ENCODE results near the gene USH2A. TPM values are rescaled to one million over a fixed set of nuclear protein-coding genes. Genes with fewer than 3 reads are reported as not detected.
A peak's percentile ranks its signal among the peaks of the same experiment; 100 is the strongest.

The USH2A gene
- total RNA-seq, 1 donor from 2014 or later, result 0.04 TPM

- Mint-ChIP-seq H3K36me3 (no peaks in the 10 kb centered on the region), H3K9me3 (no peaks in the 10 kb centered on the region), H3K4me3 (no peak overlapping the region), H3K27me3 (ENCODE audit: insufficient read depth, low read depth) (peaks cover 3% of the 10 kb centered on the region), H3K4me1 (no peaks in the 10 kb centered on the region), H3K27ac (no peak overlapping the region)
- no peaks in the 10 kb centered on the region for H3F3A ChIP-seq (ENCODE audit: low read depth)
- TF ChIP-seq CTCF (IDR thresholded peaks at IDR 0.05), result no peak
- no peak for TF ChIP-seq EZH2 (IDR thresholded peaks at IDR 0.05)
- TF ChIP-seq EZH2phosphoT487 (IDR thresholded peaks at IDR 0.05), result no peak
- no peak for DNase-seq (ENCODE audit: low spot score)
- no peak overlapping the region for H3K9ac ChIP-seq
- no peaks in the 10 kb centered on the region for H3K36me3 ChIP-seq
- no peaks in the 10 kb centered on the region for H4K20me1 ChIP-seq (ENCODE audit: low read depth)
- no peak overlapping the region for H3K27ac ChIP-seq
- no peaks in the 10 kb centered on the region for H3K9me3 ChIP-seq (ENCODE audit: low read depth)
- no peak overlapping the region for H3K4me3 ChIP-seq
- no peaks in the 10 kb centered on the region for H3K79me2 ChIP-seq (ENCODE audit: low read depth)
- H3K27me3 ChIP-seq, result no peaks in the 10 kb centered on the region
- no peak overlapping the region for H3K4me2 ChIP-seq
- no peaks in the 10 kb centered on the region for H3K4me1 ChIP-seq
- H2AFZ ChIP-seq (replicated peaks), result no peak overlapping the region
These were observed 629.1 kb downstream of the USH2A start for GRCh38 chr1:215794156-215794555.

GRCh38 chr1:215793180-215793579 lies 630.1 kb downstream of the USH2A start:
- H3K4me1 ChIP-seq, result no peaks in the 10 kb centered on the region
- H3K36me3 ChIP-seq, result no peaks in the 10 kb centered on the region
- Mint-ChIP-seq H3K27me3 (ENCODE audit: insufficient read depth, low read depth) (no peaks in the 10 kb centered on the region), H3K36me3 (no peaks in the 10 kb centered on the region), H3K4me3 (no peak overlapping the region), H3K9me3 (no peaks in the 10 kb centered on the region), H3K4me1 (no peaks in the 10 kb centered on the region), H3K27ac (no peak overlapping the region)
- H3K27ac ChIP-seq, result no peak overlapping the region
- no peak overlapping the region for H3K9ac ChIP-seq
- no peaks in the 10 kb centered on the region for H4K20me1 ChIP-seq (ENCODE audit: low read depth)
- no peaks in the 10 kb centered on the region for H3F3A ChIP-seq (ENCODE audit: low read depth)
- no peaks in the 10 kb centered on the region for H3K27me3 ChIP-seq
- DNase-seq (ENCODE audit: low spot score), result no peak
- no peak overlapping the region for H2AFZ ChIP-seq (replicated peaks)
- H3K79me2 ChIP-seq (ENCODE audit: low read depth), result no peaks in the 10 kb centered on the region
- no peaks in the 10 kb centered on the region for H3K9me3 ChIP-seq (ENCODE audit: low read depth)
- H3K4me2 ChIP-seq, result no peak overlapping the region
- H3K4me3 ChIP-seq, result no peak overlapping the region
- TF ChIP-seq CTCF (IDR thresholded peaks at IDR 0.05), result peak; percentile 57
- no peak for TF ChIP-seq EZH2 (IDR thresholded peaks at IDR 0.05)

- TF ChIP-seq CTCF (IDR thresholded peaks at IDR 0.05) (no peak), EZH2phosphoT487 (IDR thresholded peaks at IDR 0.05) (no peak), EZH2 (IDR thresholded peaks at IDR 0.05) (no peak)
- no peak overlapping the region for H3K9ac ChIP-seq
- no peaks in the 10 kb centered on the region for H3K4me1 ChIP-seq
- H3K9me3 ChIP-seq (ENCODE audit: low read depth), result no peaks in the 10 kb centered on the region
- H3K79me2 ChIP-seq (ENCODE audit: low read depth), result no peaks in the 10 kb centered on the region
- H2AFZ ChIP-seq (replicated peaks), result no peak overlapping the region
- H4K20me1 ChIP-seq (ENCODE audit: low read depth), result no peaks in the 10 kb centered on the region
- Mint-ChIP-seq H3K27ac (no peak overlapping the region), H3K36me3 (no peaks in the 10 kb centered on the region), H3K4me1 (no peaks in the 10 kb centered on the region), H3K27me3 (ENCODE audit: insufficient read depth, low read depth) (no peaks in the 10 kb centered on the region), H3K4me3 (no peak overlapping the region), H3K9me3 (no peaks in the 10 kb centered on the region)
- no peaks in the 10 kb centered on the region for H3K27me3 ChIP-seq
- H3K4me2 ChIP-seq, result no peak overlapping the region
- no peak for DNase-seq (ENCODE audit: low spot score)
- no peaks in the 10 kb centered on the region for H3K36me3 ChIP-seq
- no peak overlapping the region for H3K4me3 ChIP-seq
- no peak overlapping the region for H3K27ac ChIP-seq
- no peaks in the 10 kb centered on the region for H3F3A ChIP-seq (ENCODE audit: low read depth)
These were observed 630.8 kb downstream of the USH2A start for GRCh38 chr1:215792446-215792845.

- no peaks in the 10 kb centered on the region for H3K4me1 ChIP-seq
- Mint-ChIP-seq H3K27me3 (ENCODE audit: insufficient read depth, low read depth) (no peaks in the 10 kb centered on the region), H3K4me3 (no peak overlapping the region), H3K4me1 (no peaks in the 10 kb centered on the region), H3K27ac (no peak overlapping the region), H3K9me3 (no peaks in the 10 kb centered on the region), H3K36me3 (no peaks in the 10 kb centered on the region)
- H2AFZ ChIP-seq (replicated peaks), result no peak overlapping the region
- no peaks in the 10 kb centered on the region for H3K9me3 ChIP-seq (ENCODE audit: low read depth)
- H3K79me2 ChIP-seq (ENCODE audit: low read depth), result no peaks in the 10 kb centered on the region
- no peak overlapping the region for H3K27ac ChIP-seq
- no peaks in the 10 kb centered on the region for H3K36me3 ChIP-seq
- H3K9ac ChIP-seq, result no peak overlapping the region
- H3F3A ChIP-seq (ENCODE audit: low read depth), result no peaks in the 10 kb centered on the region
- TF ChIP-seq CTCF (IDR thresholded peaks at IDR 0.05) (no peak), EZH2phosphoT487 (IDR thresholded peaks at IDR 0.05) (no peak), EZH2 (IDR thresholded peaks at IDR 0.05) (no peak)
- no peak overlapping the region for H3K4me3 ChIP-seq
- DNase-seq (ENCODE audit: low spot score), result no peak
- no peak overlapping the region for H3K4me2 ChIP-seq
- no peaks in the 10 kb centered on the region for H3K27me3 ChIP-seq
- no peaks in the 10 kb centered on the region for H4K20me1 ChIP-seq (ENCODE audit: low read depth)
These were observed 633.3 kb downstream of the USH2A start for GRCh38 chr1:215789981-215790380.
